H9 (cell line): Measurements from ENCODE around the gene MUSTN1. TPM values are rescaled to one million over a fixed set of nuclear protein-coding genes. Genes with fewer than 3 reads are reported as not detected.

ENCODE experiments used
- DNase-seq: peaks from one replicate; pipeline ENCODE4 v3.0.0-alpha.2; 2017
- H2AFZ ChIP-seq: one replicate; pipeline ENCODE4 v1.6.1; 2013; ENCODE audit warnings: mild to moderate bottlenecking, low read length, control low read depth, moderate library complexity
- H2AK5ac ChIP-seq: 2 replicates; pipeline ENCODE4 v1.6.1; 2013; ENCODE audit warnings: low read length, control low read depth, mixed read lengths; ENCODE audit not compliant: insufficient read length
- H2BK120ac ChIP-seq: one replicate; pipeline ENCODE4 v1.6.1; 2013; ENCODE audit warnings: low read depth, mild to moderate bottlenecking, low read length, control low read depth, inconsistent platforms; ENCODE audit not compliant: poor library complexity, severe bottlenecking
- H2BK12ac ChIP-seq: 2 replicates; pipeline ENCODE4 v1.6.1; 2013; ENCODE audit warnings: low read length, control low read depth, mixed read lengths, low read depth; ENCODE audit not compliant: insufficient read length
- H2BK15ac ChIP-seq: 2 replicates; pipeline ENCODE4 v1.6.1; 2013; ENCODE audit warnings: low read depth, low read length, control low read depth
- H2BK20ac ChIP-seq: one replicate; pipeline ENCODE4 v1.6.1; 2013; ENCODE audit warnings: low read depth, mild to moderate bottlenecking, low read length, control low read depth, inconsistent platforms; ENCODE audit not compliant: poor library complexity, severe bottlenecking
- H2BK5ac ChIP-seq: 2 replicates; pipeline ENCODE4 v1.6.1; 2013; ENCODE audit warnings: low read length, control low read depth, mixed read lengths; ENCODE audit not compliant: insufficient read length
- H3K14ac ChIP-seq: 2 replicates; pipeline ENCODE4 v1.6.1; 2013; ENCODE audit warnings: low read length, control low read depth; ENCODE audit not compliant: insufficient read depth
- H3K18ac ChIP-seq: 2 replicates; pipeline ENCODE4 v1.6.1; 2013; ENCODE audit warnings: low read depth, mild to moderate bottlenecking, mixed read lengths, low read length, control low read depth; ENCODE audit not compliant: insufficient read length
- H3K23ac ChIP-seq: 2 replicates; pipeline ENCODE4 v1.6.1; 2013; ENCODE audit warnings: low read length, control low read depth, mixed read lengths, low read depth; ENCODE audit not compliant: insufficient read length
- H3K23me2 ChIP-seq: 2 replicates; pipeline ENCODE4 v1.6.1; 2013; ENCODE audit warnings: low read depth, mild to moderate bottlenecking, mixed read lengths, low read length, control low read depth; ENCODE audit not compliant: insufficient read length, poor library complexity, severe bottlenecking
- H3K27ac ChIP-seq: 2 replicates; pipeline ENCODE4 v1.5.1; 2013; ENCODE audit warnings: low read length, control low read depth, mixed read lengths, low read depth; ENCODE audit not compliant: insufficient read length
- H3K27me3 ChIP-seq: 2 replicates; pipeline ENCODE4 v1.6.1; 2013; ENCODE audit warnings: low read length, control low read depth, inconsistent platforms; ENCODE audit not compliant: insufficient read depth
- H3K4ac ChIP-seq: 2 replicates; pipeline ENCODE4 v1.6.1; 2013; ENCODE audit warnings: low read depth, mild to moderate bottlenecking, control low read depth, inconsistent platforms, low read length, moderate library complexity
- H3K4me1 ChIP-seq: 2 replicates; pipeline ENCODE4 v1.6.1; 2013; ENCODE audit warnings: low read length, control low read depth, inconsistent platforms; ENCODE audit not compliant: insufficient read depth
- H3K4me2 ChIP-seq: 2 replicates; pipeline ENCODE4 v1.6.1; 2013; ENCODE audit warnings: low read length, control low read depth, mixed read lengths; ENCODE audit not compliant: insufficient read length, insufficient read depth
- H3K56ac ChIP-seq: 2 replicates; pipeline ENCODE4 v1.6.1; 2013; ENCODE audit warnings: low read depth, mild to moderate bottlenecking, mixed read lengths, low read length, control low read depth; ENCODE audit not compliant: insufficient read length
- H3K79me1 ChIP-seq: 2 replicates; pipeline ENCODE4 v1.6.1; 2013; ENCODE audit warnings: low read depth, mild to moderate bottlenecking, moderate library complexity, low read length, control low read depth, inconsistent platforms; ENCODE audit not compliant: insufficient read depth, poor library complexity, severe bottlenecking
- H3K79me2 ChIP-seq: 2 replicates; pipeline ENCODE4 v1.6.1; 2013; ENCODE audit warnings: low read length, control low read depth, inconsistent platforms; ENCODE audit not compliant: insufficient read depth
- H3K9ac ChIP-seq: 2 replicates; pipeline ENCODE4 v1.6.1; 2013; ENCODE audit warnings: low read length, control low read depth, mixed read lengths; ENCODE audit not compliant: insufficient read length; ENCODE audit errors: extremely low read depth
- H3K9me3 ChIP-seq: one replicate; pipeline ENCODE4 v1.6.1; 2013; ENCODE audit warnings: low read depth, low read length, inconsistent platforms; ENCODE audit not compliant: control insufficient read depth
- H3T11ph ChIP-seq: one replicate; pipeline ENCODE4 v1.6.1; 2013; ENCODE audit warnings: mild to moderate bottlenecking, low read length, control low read depth, inconsistent platforms
- H4K20me1 ChIP-seq: one replicate; pipeline ENCODE4 v1.6.1; 2013; ENCODE audit not compliant: control insufficient read depth, insufficient read length, insufficient read depth
- H4K5ac ChIP-seq: 2 replicates; pipeline ENCODE4 v1.6.1; 2013; ENCODE audit warnings: low read depth, mild to moderate bottlenecking, mixed read lengths, low read length, control low read depth; ENCODE audit not compliant: insufficient read length
- H4K8ac ChIP-seq: replicated peaks from 2 replicates; pipeline ENCODE4 v1.6.1; 2013; ENCODE audit warnings: low read length, control low read depth, mixed read lengths, low read depth; ENCODE audit not compliant: insufficient read length
- H4K91ac ChIP-seq: 2 replicates; pipeline ENCODE4 v1.6.1; 2013; ENCODE audit warnings: low read depth, mild to moderate bottlenecking, moderate library complexity, mixed read lengths, low read length, control low read depth; ENCODE audit not compliant: insufficient read length
- H3K27ac Mint-ChIP-seq, 3 experiments: 2 replicates in 2 of 3; 3 replicates in 1 of 3; pipeline ENCODE4 v1.8.0; 2020 to 2021; ENCODE audit warnings: mixed read lengths in 3 of 3, mild to moderate bottlenecking in 1 of 3, moderate library complexity in 1 of 3
- H3K27me3 Mint-ChIP-seq: 2 replicates; pipeline ENCODE4 v1.8.0; 2021; ENCODE audit warnings: low read depth, mild to moderate bottlenecking, moderate library complexity, mixed read lengths
- H3K36me3 Mint-ChIP-seq, 3 experiments: 2 replicates in 2 of 3; 3 replicates in 1 of 3; pipeline ENCODE4 v1.8.0; 2020 to 2021; ENCODE audit warnings: low read depth in 3 of 3, mixed read lengths in 3 of 3; ENCODE audit not compliant: insufficient read depth in 1 of 3
- H3K4me1 Mint-ChIP-seq, 2 experiments: 2 replicates each; pipeline ENCODE4 v1.8.0; 2020; ENCODE audit warnings: mixed read lengths in 2 of 2
- H3K4me3 Mint-ChIP-seq, 2 experiments: 2 replicates in 1 of 2; 3 replicates in 1 of 2; pipeline ENCODE4 v1.8.0; 2020 to 2021; ENCODE audit warnings: mild to moderate bottlenecking in 2 of 2, mixed read lengths in 2 of 2, moderate library complexity in 1 of 2
- H3K9me3 Mint-ChIP-seq, 2 experiments: 2 replicates in 1 of 2; 3 replicates in 1 of 2; pipeline ENCODE4 v1.8.0; 2020; ENCODE audit warnings: mild to moderate bottlenecking in 2 of 2, mixed read lengths in 2 of 2, moderate library complexity in 1 of 2
- WGBS: extraction: QIAGEN DNeasy Blood & Tissue Kit; methylation state at CpG from one replicate; pipeline ENCODE4 v1.1.7; 2013; ENCODE audit warnings: missing lambda C conversion rate, low lambda C conversion rate, mixed read lengths; ENCODE audit not compliant: insufficient read length; ENCODE audit errors: extremely low coverage; 5-methylcytosine and 5-hydroxymethylcytosine counted together
- total RNA-seq: library from RNA; stranded (reverse); gene quantifications from 2 replicates; pipeline ENCODE4 v1.2.1, GENCODE V29; 2021
- TF ChIP-seq, protein P1 (sequence below): fragments of 200-600 bp; sonication (generic); conservative IDR thresholded peaks from 3 replicates; pipeline ENCODE4 v1.8.0; 2021; ENCODE audit warnings: antibody characterized with exemption, mild to moderate bottlenecking

The MUSTN1 gene
- total RNA-seq, 1 experiment from 2014 or later: 0.72 TPM

DNA sequence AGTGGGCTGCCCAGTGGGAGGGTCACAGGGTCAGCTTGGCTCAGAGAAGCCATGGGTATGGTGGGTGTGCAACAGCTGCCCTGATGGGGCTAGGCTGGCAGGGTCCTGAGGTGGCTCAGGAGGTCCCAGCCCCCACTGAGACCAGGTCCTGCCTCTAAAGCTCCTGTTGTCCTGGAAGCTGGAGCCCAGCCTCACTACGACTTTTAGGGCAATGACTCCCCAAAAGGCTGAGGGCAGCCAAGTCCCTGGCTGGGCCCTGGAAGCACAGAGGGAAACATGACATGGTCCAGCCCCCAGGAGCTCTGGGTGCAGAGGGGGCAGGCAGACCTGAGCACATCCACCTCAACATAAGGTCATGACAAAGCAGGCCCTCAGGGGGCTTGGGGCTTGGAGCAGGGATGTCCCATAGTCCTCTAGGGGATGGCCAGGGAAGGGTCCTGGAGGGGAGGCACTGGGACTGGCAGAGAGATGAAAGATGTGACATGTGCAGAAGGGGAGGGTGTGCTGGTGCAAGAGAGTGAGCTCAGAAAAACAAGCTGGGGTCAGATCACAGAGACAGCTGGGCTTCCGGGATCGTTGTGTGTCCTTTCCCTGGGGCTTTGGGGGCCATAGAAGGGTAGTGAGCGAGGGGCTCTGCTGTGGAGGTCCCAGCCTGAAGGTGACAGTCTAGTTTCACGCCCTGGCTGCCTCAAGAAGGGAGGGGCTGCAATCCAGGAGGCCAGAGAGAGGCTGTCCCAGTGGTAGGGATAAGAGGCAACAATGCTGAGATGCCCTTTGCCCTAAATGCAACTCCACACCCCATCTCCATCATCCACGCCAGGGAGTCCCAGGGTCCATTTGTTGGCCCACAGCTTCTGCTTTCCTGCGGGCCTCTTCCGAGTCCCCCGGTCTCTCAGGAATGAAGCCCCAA, 40.9 kb downstream of the MUSTN1 start:
- Histone ChIP-seq H3K4ac (no peak overlapping the region), H2BK12ac (no peak overlapping the region), H3K27me3 (no peaks in the 10 kb centered on the region), H2BK20ac (no peak overlapping the region), H4K20me1 (no peaks in the 10 kb centered on the region), H2AK5ac (no peak overlapping the region), H3K27ac (no peak overlapping the region), H3K9ac (no peak overlapping the region), H4K8ac (no peak overlapping the region), H2BK15ac (no peak overlapping the region), H3K23me2 (no peaks in the 10 kb centered on the region), H2BK120ac (no peak overlapping the region), H3K56ac (no peak overlapping the region), H3K79me1 (no peaks in the 10 kb centered on the region), H2AFZ (no peak overlapping the region), H3K4me2 (no peak overlapping the region), H4K91ac (no peak overlapping the region), H3T11ph (no peak overlapping the region), H4K5ac (no peak overlapping the region), H3K14ac (no peak overlapping the region), H2BK5ac (no peak overlapping the region), H3K9me3 (no peaks in the 10 kb centered on the region), H3K79me2 (no peaks in the 10 kb centered on the region), H3K4me1 (no peaks in the 10 kb centered on the region), H3K18ac (no peak overlapping the region), H3K23ac (no peak overlapping the region)
- DNase-seq: no peak
- TF ChIP-seq, protein P1, sequence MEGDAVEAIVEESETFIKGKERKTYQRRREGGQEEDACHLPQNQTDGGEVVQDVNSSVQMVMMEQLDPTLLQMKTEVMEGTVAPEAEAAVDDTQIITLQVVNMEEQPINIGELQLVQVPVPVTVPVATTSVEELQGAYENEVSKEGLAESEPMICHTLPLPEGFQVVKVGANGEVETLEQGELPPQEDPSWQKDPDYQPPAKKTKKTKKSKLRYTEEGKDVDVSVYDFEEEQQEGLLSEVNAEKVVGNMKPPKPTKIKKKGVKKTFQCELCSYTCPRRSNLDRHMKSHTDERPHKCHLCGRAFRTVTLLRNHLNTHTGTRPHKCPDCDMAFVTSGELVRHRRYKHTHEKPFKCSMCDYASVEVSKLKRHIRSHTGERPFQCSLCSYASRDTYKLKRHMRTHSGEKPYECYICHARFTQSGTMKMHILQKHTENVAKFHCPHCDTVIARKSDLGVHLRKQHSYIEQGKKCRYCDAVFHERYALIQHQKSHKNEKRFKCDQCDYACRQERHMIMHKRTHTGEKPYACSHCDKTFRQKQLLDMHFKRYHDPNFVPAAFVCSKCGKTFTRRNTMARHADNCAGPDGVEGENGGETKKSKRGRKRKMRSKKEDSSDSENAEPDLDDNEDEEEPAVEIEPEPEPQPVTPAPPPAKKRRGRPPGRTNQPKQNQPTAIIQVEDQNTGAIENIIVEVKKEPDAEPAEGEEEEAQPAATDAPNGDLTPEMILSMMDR: no peak
- H3K4me3 Mint-ChIP-seq: no peak overlapping the region
- H3K9me3 Mint-ChIP-seq: no peaks in the 10 kb centered on the region; a peak in 1 of 5 replicates
- H3K27me3 Mint-ChIP-seq: peaks cover 3% of the 10 kb centered on the region
- H3K27ac Mint-ChIP-seq: no peak overlapping the region
- H3K36me3 Mint-ChIP-seq: no peaks in the 10 kb centered on the region; a peak in 1 of 7 replicates
- no CpG with 5 or more reads among the region's 9 CpGs for WGBS
- H3K4me1 Mint-ChIP-seq: peaks cover 2% of the 10 kb centered on the region in 2 experiments; a peak in 2 of 4 replicates
